Astrocyte (in vitro differentiated cells and primary cell): ENCODE measurements around the gene SSUH2. TPM values are rescaled to one million over a fixed set of nuclear protein-coding genes. Genes with fewer than 3 reads are reported as not detected.

Experiments
- DNase-seq: peaks from one replicate; pipeline ENCODE4 v3.0.0-alpha.2; 2010; ENCODE audit warnings: low read depth
- FAIRE-seq: peaks from 2 replicates; lab custom pipeline; 2011; peaks lifted over from hg19 to GRCh38; lab: Jason Lieb, UNC
- H2AFZ ChIP-seq: 2 replicates; pipeline ENCODE4 v1.6.0; 2012; ENCODE audit warnings: low read depth, low read length, inconsistent platforms
- H3K27ac ChIP-seq: 2 replicates; pipeline ENCODE4 v1.5.1; 2011; ENCODE audit warnings: low read depth, low read length, inconsistent platforms
- H3K27me3 ChIP-seq: 2 replicates; pipeline ENCODE4 v1.6.0; 2011; ENCODE audit warnings: low read length, inconsistent platforms; ENCODE audit not compliant: insufficient read depth
- H3K36me3 ChIP-seq: 2 replicates; pipeline ENCODE4 v1.5.1; 2011; ENCODE audit warnings: low read length, inconsistent platforms; ENCODE audit not compliant: insufficient read depth
- H3K4me1 ChIP-seq: 2 replicates; pipeline ENCODE4 v1.5.1; 2011; ENCODE audit warnings: low read length, inconsistent platforms; ENCODE audit not compliant: insufficient read depth
- H3K4me2 ChIP-seq: 2 replicates; pipeline ENCODE4 v1.6.0; 2012; ENCODE audit warnings: low read length, inconsistent platforms
- H3K4me3 ChIP-seq: 2 replicates; pipeline ENCODE4 v1.5.1; 2011; ENCODE audit warnings: low read depth, mild to moderate bottlenecking, low read length, inconsistent platforms; ENCODE audit not compliant: insufficient read depth
- H3K79me2 ChIP-seq: 2 replicates; pipeline ENCODE4 v1.6.0; 2012; ENCODE audit warnings: mild to moderate bottlenecking, low read length, inconsistent platforms; ENCODE audit not compliant: insufficient read depth
- H3K9ac ChIP-seq: 2 replicates; pipeline ENCODE4 v1.6.0; 2012; ENCODE audit warnings: mild to moderate bottlenecking, low read length, inconsistent platforms
- H3K9me3 ChIP-seq: 2 replicates; pipeline ENCODE4 v1.5.1; 2012; ENCODE audit warnings: low read depth, mild to moderate bottlenecking, low read length, inconsistent platforms; ENCODE audit not compliant: insufficient read depth
- H4K20me1 ChIP-seq: 2 replicates; pipeline ENCODE4 v1.6.0; 2012; ENCODE audit warnings: low read length, inconsistent platforms; ENCODE audit not compliant: insufficient read depth
- H3K27ac Mint-ChIP-seq: one replicate; pipeline ENCODE4 v1.8.0; 2021; ENCODE audit warnings: mild to moderate bottlenecking, mixed read lengths; ENCODE audit not compliant: unreplicated experiment
- H3K27me3 Mint-ChIP-seq: one replicate; pipeline ENCODE4 v1.8.0; 2021; ENCODE audit warnings: low read depth, mixed read lengths; ENCODE audit not compliant: unreplicated experiment
- H3K36me3 Mint-ChIP-seq: one replicate; pipeline ENCODE4 v1.8.0; 2021; ENCODE audit warnings: low read depth, mixed read lengths; ENCODE audit not compliant: unreplicated experiment
- H3K4me1 Mint-ChIP-seq: one replicate; pipeline ENCODE4 v1.8.0; 2021; ENCODE audit warnings: low read depth, mixed read lengths; ENCODE audit not compliant: unreplicated experiment
- H3K4me3 Mint-ChIP-seq: one replicate; pipeline ENCODE4 v1.8.0; 2021; ENCODE audit warnings: mild to moderate bottlenecking, moderate library complexity, mixed read lengths; ENCODE audit not compliant: unreplicated experiment
- H3K9me3 Mint-ChIP-seq: one replicate; pipeline ENCODE4 v1.8.0; 2021; ENCODE audit warnings: mild to moderate bottlenecking, mixed read lengths; ENCODE audit not compliant: unreplicated experiment
- EZH2 ChIP-seq: IDR thresholded peaks from 2 replicates; pipeline ENCODE4 v1.6.1; 2012; ENCODE audit warnings: mild to moderate bottlenecking, low read length, inconsistent platforms; ENCODE audit not compliant: insufficient read depth
- total RNA-seq: library from RNA; stranded (reverse); gene quantifications from 2 replicates; pipeline ENCODE4 v1.2.1, GENCODE V29; 2021
- TF ChIP-seq, protein P1 (sequence below): IDR thresholded peaks from 2 replicates; pipeline ENCODE4 v1.5.1; 2011; ENCODE audit warnings: low read depth, mild to moderate bottlenecking, inconsistent platforms, low read length, moderate library complexity; ENCODE audit not compliant: insufficient read depth

Gene SSUH2
- total RNA-seq, 1 donor from 2014 or later, result not detected

DNA sequence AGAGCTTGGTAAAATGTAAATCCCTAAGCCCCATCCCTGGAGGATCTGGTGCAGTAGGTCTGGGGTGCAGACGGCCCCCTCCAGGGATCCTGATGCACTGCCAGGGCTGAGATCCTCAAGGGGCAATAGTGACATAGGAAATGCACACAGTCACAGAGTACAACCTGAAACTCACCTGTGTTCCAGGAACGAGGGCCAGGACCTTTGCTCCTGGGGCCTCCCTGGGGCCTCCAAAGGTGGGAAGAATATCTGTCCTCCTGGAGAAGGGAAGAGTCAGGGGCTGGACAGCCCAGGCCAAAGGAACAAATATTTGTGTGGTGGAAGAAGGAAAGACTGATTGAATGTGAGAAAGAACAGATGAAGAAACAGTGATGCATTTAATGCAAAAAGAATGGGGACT lies 9.5 kb downstream of the SSUH2 start:
- Histone ChIP-seq H3K4me1 (peaks cover 6% of the 10 kb centered on the region), H3K79me2 (no peaks in the 10 kb centered on the region), H3K9ac (no peak overlapping the region), H2AFZ (no peak overlapping the region), H4K20me1 (no peaks in the 10 kb centered on the region), H3K4me2 (no peak overlapping the region), H3K27me3 (no peaks in the 10 kb centered on the region), H3K27ac (no peak overlapping the region), H3K36me3 (no peaks in the 10 kb centered on the region), H3K4me3 (no peak overlapping the region), H3K9me3 (no peaks in the 10 kb centered on the region)
- H3K27me3 Mint-ChIP-seq, result peaks cover 25% of the 10 kb centered on the region
- DNase-seq (no peak), FAIRE-seq (no peak)
- H3K4me3 Mint-ChIP-seq, result no peak overlapping the region
- no peak overlapping the region for H3K27ac Mint-ChIP-seq
- H3K9me3 Mint-ChIP-seq, result no peaks in the 10 kb centered on the region
- no peaks in the 10 kb centered on the region for H3K4me1 Mint-ChIP-seq
- no peaks in the 10 kb centered on the region for H3K36me3 Mint-ChIP-seq
- TF ChIP-seq EZH2, result no peak
- TF ChIP-seq, protein P1, sequence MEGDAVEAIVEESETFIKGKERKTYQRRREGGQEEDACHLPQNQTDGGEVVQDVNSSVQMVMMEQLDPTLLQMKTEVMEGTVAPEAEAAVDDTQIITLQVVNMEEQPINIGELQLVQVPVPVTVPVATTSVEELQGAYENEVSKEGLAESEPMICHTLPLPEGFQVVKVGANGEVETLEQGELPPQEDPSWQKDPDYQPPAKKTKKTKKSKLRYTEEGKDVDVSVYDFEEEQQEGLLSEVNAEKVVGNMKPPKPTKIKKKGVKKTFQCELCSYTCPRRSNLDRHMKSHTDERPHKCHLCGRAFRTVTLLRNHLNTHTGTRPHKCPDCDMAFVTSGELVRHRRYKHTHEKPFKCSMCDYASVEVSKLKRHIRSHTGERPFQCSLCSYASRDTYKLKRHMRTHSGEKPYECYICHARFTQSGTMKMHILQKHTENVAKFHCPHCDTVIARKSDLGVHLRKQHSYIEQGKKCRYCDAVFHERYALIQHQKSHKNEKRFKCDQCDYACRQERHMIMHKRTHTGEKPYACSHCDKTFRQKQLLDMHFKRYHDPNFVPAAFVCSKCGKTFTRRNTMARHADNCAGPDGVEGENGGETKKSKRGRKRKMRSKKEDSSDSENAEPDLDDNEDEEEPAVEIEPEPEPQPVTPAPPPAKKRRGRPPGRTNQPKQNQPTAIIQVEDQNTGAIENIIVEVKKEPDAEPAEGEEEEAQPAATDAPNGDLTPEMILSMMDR, result no peak

DNA sequence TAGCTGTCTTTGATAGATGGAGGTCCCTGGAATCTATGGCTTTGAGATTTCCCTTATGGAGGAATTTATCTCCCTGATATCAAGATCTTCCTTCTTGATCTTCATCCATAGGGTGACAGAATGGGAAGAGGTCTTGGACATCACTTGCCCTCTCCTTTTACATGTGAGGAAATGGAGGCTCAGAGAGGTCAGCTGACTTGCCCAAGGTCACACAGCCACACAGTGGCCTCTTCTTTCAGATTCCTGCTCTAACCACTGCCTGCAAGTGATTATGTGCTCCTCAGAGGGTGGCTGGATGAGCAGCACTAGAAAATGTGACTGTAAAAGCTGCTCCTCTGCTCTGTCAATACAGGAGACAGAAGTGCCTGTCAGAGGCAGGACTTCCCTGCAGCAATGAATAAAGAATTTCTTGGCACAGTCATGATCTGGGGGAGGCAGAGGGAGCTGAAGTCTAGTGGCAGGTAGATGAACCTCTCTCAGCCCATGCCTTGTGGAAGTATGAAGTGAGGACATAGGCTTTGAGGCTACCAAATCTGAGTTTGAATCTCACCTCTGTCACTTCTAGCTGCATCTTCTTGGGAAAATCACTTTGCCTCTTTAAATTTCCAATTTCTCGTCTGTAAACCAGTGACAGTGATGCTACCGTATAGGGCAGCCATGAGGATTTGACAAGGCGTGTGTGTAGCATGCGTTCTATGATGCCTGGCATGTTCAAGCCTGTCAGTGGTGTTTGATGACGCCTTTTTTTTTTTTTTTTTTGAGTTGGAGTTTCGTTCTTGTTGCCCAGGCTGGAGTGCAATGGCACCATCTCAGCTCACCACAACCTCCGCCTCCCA lies 12.0 kb downstream of the SSUH2 start:
- no peak for DNase-seq
- no peak for TF ChIP-seq EZH2
- TF ChIP-seq, protein P1, result no peak
- Histone ChIP-seq H3K79me2 (no peaks in the 10 kb centered on the region), H3K4me1 (peaks cover 12% of the 10 kb centered on the region), H3K9ac (no peak overlapping the region), H3K4me3 (no peak overlapping the region), H3K9me3 (no peaks in the 10 kb centered on the region), H4K20me1 (no peaks in the 10 kb centered on the region), H3K27me3 (no peaks in the 10 kb centered on the region), H2AFZ (no peak overlapping the region), H3K36me3 (no peaks in the 10 kb centered on the region), H3K27ac (no peak overlapping the region), H3K4me2 (no peak overlapping the region)
- H3K4me1 Mint-ChIP-seq, result peaks cover 6% of the 10 kb centered on the region
- FAIRE-seq, result no peak
- peaks cover 20% of the 10 kb centered on the region for H3K27me3 Mint-ChIP-seq
- no peaks in the 10 kb centered on the region for H3K36me3 Mint-ChIP-seq
- H3K4me3 Mint-ChIP-seq, result no peak overlapping the region
- no peak overlapping the region for H3K27ac Mint-ChIP-seq
- H3K9me3 Mint-ChIP-seq, result no peaks in the 10 kb centered on the region

DNA sequence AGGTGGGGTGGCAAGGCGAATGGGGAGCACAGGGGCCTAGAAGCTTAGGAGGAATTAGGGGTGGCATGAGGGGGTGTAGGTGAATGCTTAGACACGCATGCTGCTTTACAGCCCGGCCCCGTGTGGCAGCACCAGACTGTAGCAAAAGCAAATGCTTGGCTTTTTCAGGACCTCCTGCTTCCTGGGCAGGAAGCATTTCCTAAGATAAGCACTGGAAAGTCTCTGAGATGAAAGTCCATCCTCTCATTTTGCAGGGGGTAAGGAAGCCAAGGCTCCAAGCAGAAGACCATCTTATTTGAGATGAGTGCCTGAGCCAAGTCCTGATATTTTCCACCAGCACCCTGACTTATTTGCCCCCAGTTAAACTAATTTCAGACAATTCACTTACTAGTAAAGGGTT lies 12.9 kb downstream of the SSUH2 start:
- no peak overlapping the region for H3K27ac Mint-ChIP-seq
- Histone ChIP-seq H3K9ac (no peak overlapping the region), H4K20me1 (no peaks in the 10 kb centered on the region), H2AFZ (no peak overlapping the region), H3K4me2 (no peak overlapping the region), H3K4me3 (no peak overlapping the region), H3K36me3 (no peaks in the 10 kb centered on the region), H3K79me2 (no peaks in the 10 kb centered on the region), H3K27ac (no peak overlapping the region), H3K9me3 (no peaks in the 10 kb centered on the region), H3K4me1 (peaks cover 12% of the 10 kb centered on the region), H3K27me3 (no peaks in the 10 kb centered on the region)
- no peak for FAIRE-seq
- peaks cover 20% of the 10 kb centered on the region for H3K27me3 Mint-ChIP-seq
- no peaks in the 10 kb centered on the region for H3K9me3 Mint-ChIP-seq
- no peak overlapping the region for H3K4me3 Mint-ChIP-seq
- H3K36me3 Mint-ChIP-seq, result no peaks in the 10 kb centered on the region
- DNase-seq, result no peak
- H3K4me1 Mint-ChIP-seq, result peaks cover 6% of the 10 kb centered on the region
- no peak for TF ChIP-seq EZH2
- TF ChIP-seq, protein P1, result no peak
